ENCODE data around the gene PSORS1C1.

The PSORS1C1 gene

GRCh38 chr6:31128093-31128676 is 13.6 kb downstream of the PSORS1C1 start:
- peak; percentile 46 for DNase-seq

GRCh38 chr6:31129130-31129529 is 14.5 kb downstream of the PSORS1C1 start:
- no peak for DNase-seq

GRCh38 chr6:31130751-31131150 is 16.2 kb downstream of the PSORS1C1 start:
- DNase-seq = no peak

GRCh38 chr6:31131595-31131994 is 17.0 kb downstream of the PSORS1C1 start:
- DNase-seq = no peak

- no peak for DNase-seq
These were observed 18.2 kb downstream of the PSORS1C1 start for GRCh38 chr6:31132806-31133205.

GRCh38 chr6:31135710-31136109 is 21.1 kb downstream of the PSORS1C1 start:
- DNase-seq = no peak

- DNase-seq = no peak
These were observed 24.4 kb downstream of the PSORS1C1 start, which contains the start of gene PSORS1C2 for GRCh38 chr6:31138982-31139381. PSORS1C2 (minus strand) TSS chr6:31139066; CDS start chr6:31139026, 40 bp downstream.

GRCh38 chr6:31139599-31139998 is 25.0 kb downstream of the PSORS1C1 start:
- DNase-seq = no peak

- no peak for DNase-seq
These were observed 26.0 kb downstream of the PSORS1C1 start for GRCh38 chr6:31140643-31141042.

GRCh38 chr6:31142361-31142761 is 27.8 kb downstream of the PSORS1C1 start:
- DNase-seq = peak; percentile 54

GRCh38 chr6:31143148-31143547 is 28.5 kb downstream of the PSORS1C1 start:
- DNase-seq = peak; percentile 79

- DNase-seq = no peak
These were observed 29.8 kb downstream of the PSORS1C1 start for GRCh38 chr6:31144296-31144969.

GRCh38 chr6:31144970-31145340 is 30.4 kb downstream of the PSORS1C1 start:
- DNase-seq = no peak

- no peak for DNase-seq
These were observed 30.8 kb downstream of the PSORS1C1 start for GRCh38 chr6:31145386-31145785.

GRCh38 chr6:31149827-31150447 is 35.3 kb downstream of the PSORS1C1 start:
- DNase-seq = no peak

- DNase-seq = no peak
These were observed 38.2 kb downstream of the PSORS1C1 start for GRCh38 chr6:31152781-31153180.

GRCh38 chr6:31154436-31154835 is 39.8 kb downstream of the PSORS1C1 start:
- no peak for DNase-seq

- no peak for DNase-seq
These were observed 42.0 kb downstream of the PSORS1C1 start for GRCh38 chr6:31156641-31157040.

GRCh38 chr6:31157513-31158139 is 43.0 kb downstream of the PSORS1C1 start, which contains the start of gene CCHCR1:
CCHCR1 (minus strand) TSS chr6:31157802; CDS start chr6:31157600, 202 bp downstream.
- DNase-seq = no peak

GRCh38 chr6:31158140-31158862 is 43.7 kb downstream of the PSORS1C1 start, which contains the start of gene TCF19:
TCF19 (plus strand) TSS chr6:31158589; CDS start chr6:31159470, 881 bp downstream.
- DNase-seq = peak; percentile 100

GRCh38 chr6:31158863-31159855 is 44.6 kb downstream of the PSORS1C1 start:
- peak; percentile 30 for DNase-seq
